Testis (tissue), 3 donors: ENCODE results near the gene MMADHC. TPM values are rescaled to one million over a fixed set of nuclear protein-coding genes. Genes with fewer than 3 reads are reported as not detected.

Experiments used
- DNase-seq: peaks from one replicate; pipeline ENCODE4 v3.0.0-alpha.2; 2019
- H3K27ac ChIP-seq, 2 donors: fragments of 200-600 bp; sonication (generic); one replicate each; pipeline ENCODE4 v1.5.1; 2019
- H3K27me3 ChIP-seq: fragments of 200-600 bp; sonication (generic); one replicate; pipeline ENCODE4 v1.5.1; 2019
- H3K36me3 ChIP-seq: fragments of 200-600 bp; sonication (generic); one replicate; pipeline ENCODE4 v1.5.1; 2017; ENCODE audit warnings: low read depth; ENCODE audit errors: missing control alignments
- H3K4me1 ChIP-seq: fragments of 200-600 bp; sonication (generic); one replicate; pipeline ENCODE4 v1.5.1; 2019
- H3K4me3 ChIP-seq, 2 donors: fragments of 200-600 bp; sonication (generic); one replicate each; pipeline ENCODE4 v1.5.1; 2017 to 2019
- H3K9me3 ChIP-seq: fragments of 200-600 bp; sonication (generic); one replicate; pipeline ENCODE4 v1.5.1; 2017
- POLR2A ChIP-seq: fragments of 450-650 bp; IDR thresholded peaks from one replicate; pipeline ENCODE4 v1.6.1; 2017; ENCODE audit warnings: antibody characterized with exemption, mild to moderate bottlenecking, moderate library complexity
- WGBS, 2 donors: methylation state at CpG; one replicate each; pipeline ENCODE4 v1.1.5; 2018; 5-methylcytosine and 5-hydroxymethylcytosine counted together
- intact Hi-C: fragments of 100-400 bp; cut with DNase I; formaldehyde crosslinking; loops from one replicate; pipeline ENCODE4 v1.15.1; 2023; ENCODE audit warnings: low total_unique reads
- polyA plus RNA-seq: library from polyadenylated mRNA; stranded (reverse); fragments of 350-450 nt; fragmentation: Illumina TruSeq; extraction: RNeasy Lipid Tissue Mini Kit (QIAGEN cat#74804); gene quantifications from one replicate; pipeline ENCODE4 v1.2.3, GENCODE V29; 2014; ENCODE audit warnings: low read depth, low replicate concordance; ENCODE audit not compliant: insufficient read depth
- total RNA-seq, 2 donors: library from RNA; depleted of rRNA; stranded (reverse); fragments of >200 nt; gene quantifications; one replicate each; pipeline ENCODE4 v1.2.3, GENCODE V29; 2016
- TF ChIP-seq, protein P1 (sequence below), 3 experiments: fragments of 450-650 bp in 2 of 3; fragments of 200-600 bp in 1 of 3; sonication (generic) in 1 of 3; IDR thresholded peaks; one replicate each; pipeline ENCODE4 v1.5.1; 2016 to 2019; ENCODE audit warnings: antibody characterized with exemption in 3 of 3, mild to moderate bottlenecking in 2 of 3, moderate library complexity in 1 of 3

Gene MMADHC
- total and polyA plus RNA-seq, 3 donors from 2014 or later = 46.2 to 133 (median 55.3) TPM

DNA sequence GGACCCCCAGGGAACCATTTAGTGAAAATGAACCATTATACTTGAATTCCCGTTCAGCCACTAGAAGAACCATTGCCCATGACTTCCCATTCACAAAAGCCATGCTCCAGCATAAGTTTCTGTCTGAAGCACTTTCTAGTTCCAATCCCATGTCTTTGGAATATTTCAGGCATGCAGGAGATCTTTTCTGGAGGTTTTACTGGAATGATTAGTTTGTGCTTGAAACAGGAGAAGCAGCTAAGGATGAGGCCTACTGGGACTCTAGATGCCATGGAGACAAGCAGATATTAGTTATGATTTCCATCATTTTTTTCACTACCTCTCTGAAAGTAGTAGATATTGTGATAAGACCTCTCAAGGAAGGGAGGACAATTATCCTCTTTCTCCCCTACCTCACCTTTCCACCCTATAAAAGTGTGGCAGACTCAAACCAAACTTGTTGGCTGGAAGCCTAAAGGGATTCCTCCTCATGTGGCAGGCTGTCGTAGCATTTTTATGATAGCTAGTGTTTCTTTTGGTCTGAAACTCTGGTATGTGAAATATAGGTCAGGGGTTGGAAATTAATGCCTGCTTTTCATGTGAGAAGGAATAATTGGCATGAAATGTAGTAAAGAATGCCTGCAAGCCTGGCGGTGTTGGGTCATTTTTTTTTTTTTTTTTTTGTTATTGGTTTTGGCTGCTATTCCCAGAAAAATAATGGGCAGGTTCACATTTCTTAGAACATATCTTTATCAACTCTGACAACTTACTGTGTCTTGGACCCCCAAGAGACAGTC is 29.3 kb upstream of the MMADHC start:
- no peaks in the 10 kb centered on the region for H3K4me1 ChIP-seq
- H3K36me3 ChIP-seq = no peaks in the 10 kb centered on the region
- no peak overlapping the region for H3K27ac ChIP-seq
- DNase-seq = no peak
- H3K9me3 ChIP-seq = no peaks in the 10 kb centered on the region
- intact Hi-C loops = no loop called here
- H3K27me3 ChIP-seq = no peaks in the 10 kb centered on the region
- TF ChIP-seq, protein P1, sequence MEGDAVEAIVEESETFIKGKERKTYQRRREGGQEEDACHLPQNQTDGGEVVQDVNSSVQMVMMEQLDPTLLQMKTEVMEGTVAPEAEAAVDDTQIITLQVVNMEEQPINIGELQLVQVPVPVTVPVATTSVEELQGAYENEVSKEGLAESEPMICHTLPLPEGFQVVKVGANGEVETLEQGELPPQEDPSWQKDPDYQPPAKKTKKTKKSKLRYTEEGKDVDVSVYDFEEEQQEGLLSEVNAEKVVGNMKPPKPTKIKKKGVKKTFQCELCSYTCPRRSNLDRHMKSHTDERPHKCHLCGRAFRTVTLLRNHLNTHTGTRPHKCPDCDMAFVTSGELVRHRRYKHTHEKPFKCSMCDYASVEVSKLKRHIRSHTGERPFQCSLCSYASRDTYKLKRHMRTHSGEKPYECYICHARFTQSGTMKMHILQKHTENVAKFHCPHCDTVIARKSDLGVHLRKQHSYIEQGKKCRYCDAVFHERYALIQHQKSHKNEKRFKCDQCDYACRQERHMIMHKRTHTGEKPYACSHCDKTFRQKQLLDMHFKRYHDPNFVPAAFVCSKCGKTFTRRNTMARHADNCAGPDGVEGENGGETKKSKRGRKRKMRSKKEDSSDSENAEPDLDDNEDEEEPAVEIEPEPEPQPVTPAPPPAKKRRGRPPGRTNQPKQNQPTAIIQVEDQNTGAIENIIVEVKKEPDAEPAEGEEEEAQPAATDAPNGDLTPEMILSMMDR (IDR thresholded peaks at IDR 0.05) = no peak
- TF ChIP-seq POLR2A = no peak
- 86 to 87% methylated on average over 3 of the region's 3 CpGs for WGBS, 2 donors
- H3K4me3 ChIP-seq = no peak overlapping the region

DNA sequence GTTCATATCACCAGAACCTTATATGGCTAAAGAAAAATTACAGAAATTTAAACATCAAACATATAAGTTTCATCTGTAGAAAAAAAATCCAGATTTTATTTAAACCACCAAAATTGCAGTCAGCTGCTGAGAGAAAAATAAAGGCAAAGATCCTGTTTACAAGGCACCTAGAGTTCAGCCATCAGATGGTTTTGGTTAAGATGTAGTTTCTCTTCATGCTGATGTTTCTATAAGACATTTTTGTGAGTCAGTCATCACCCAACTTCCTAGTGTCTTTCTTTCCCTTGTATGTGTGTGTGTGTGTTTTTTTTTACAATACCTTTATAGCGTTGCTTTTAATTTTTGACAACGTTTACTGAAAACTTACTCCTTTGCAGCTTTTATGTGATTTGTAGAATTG is 26.1 kb upstream of the MMADHC start:
- Histone ChIP-seq H3K4me3 (no peak overlapping the region), H3K36me3 (no peaks in the 10 kb centered on the region), H3K27ac (no peak overlapping the region), H3K4me1 (no peaks in the 10 kb centered on the region), H3K27me3 (no peaks in the 10 kb centered on the region), H3K9me3 (no peaks in the 10 kb centered on the region)
- TF ChIP-seq POLR2A = no peak
- TF ChIP-seq, protein P1 (IDR thresholded peaks at IDR 0.05) = no peak
- no peak for DNase-seq
- WGBS, 2 donors = 83 to 90% methylated on average over 2 of the region's 2 CpGs
- intact Hi-C loops = no loop called here

DNA sequence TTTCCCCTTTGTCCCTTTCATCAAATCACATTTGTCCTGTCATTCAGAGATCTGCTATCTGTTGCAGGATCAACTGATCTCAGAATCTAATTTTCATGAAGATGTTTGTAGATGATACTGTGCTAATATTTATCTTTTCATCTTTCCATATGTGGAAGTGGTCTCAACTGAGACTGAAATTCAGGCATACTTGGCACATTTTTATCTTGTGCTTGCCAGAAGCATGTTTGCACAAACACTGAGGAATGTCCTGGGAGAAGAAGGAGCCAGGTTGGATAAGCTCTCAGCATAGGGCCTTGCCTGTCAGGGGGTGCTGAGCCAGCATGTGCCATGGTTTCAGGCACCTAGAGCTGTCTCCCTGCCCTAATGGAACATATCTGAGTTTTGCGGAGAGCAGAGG is 24.5 kb upstream of the MMADHC start:
- Histone ChIP-seq H3K27me3 (no peaks in the 10 kb centered on the region), H3K9me3 (no peaks in the 10 kb centered on the region), H3K4me1 (no peaks in the 10 kb centered on the region), H3K27ac (no peak overlapping the region), H3K36me3 (no peaks in the 10 kb centered on the region), H3K4me3 (no peak overlapping the region)
- TF ChIP-seq, protein P1 (IDR thresholded peaks at IDR 0.05) = no peak
- TF ChIP-seq POLR2A = no peak
- WGBS, 2 donors = 67 to 91% methylated on average over 1 of the region's 1 CpG
- intact Hi-C loops = no loop called here
- no peak for DNase-seq

DNA sequence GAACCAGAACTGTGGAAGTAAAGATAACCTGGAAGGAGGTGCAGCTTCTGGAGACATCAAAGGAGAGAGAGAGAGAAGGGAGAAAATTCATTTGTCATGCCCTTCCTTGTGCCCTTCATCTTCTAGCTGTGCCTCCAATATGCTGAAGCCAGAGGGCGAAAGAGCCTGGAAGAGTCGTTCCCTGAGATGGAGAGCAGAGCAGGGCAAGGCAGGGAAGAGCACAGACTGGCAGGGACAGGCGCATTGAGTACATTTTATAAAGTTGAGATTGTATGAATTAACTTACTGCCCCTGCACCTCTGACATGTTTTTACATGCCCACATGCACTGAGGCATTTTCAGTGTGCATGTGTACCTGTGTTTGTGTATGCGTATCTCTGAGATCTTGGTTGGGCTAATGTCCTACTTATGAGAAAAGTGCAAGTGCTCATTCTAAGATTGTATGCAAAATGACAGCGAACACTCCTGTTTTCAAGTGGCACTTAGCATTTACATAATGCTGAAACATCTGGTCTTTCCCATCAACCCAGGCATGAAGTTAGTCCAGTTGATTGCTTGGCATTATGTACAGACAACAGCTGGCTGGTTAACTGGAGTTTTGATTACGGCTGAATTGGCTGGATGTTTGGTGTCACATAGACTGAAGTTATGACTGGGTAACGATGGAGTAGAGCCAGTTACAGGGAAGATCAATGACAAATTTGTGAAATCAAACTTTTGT is 23.7 kb upstream of the MMADHC start:
- no peak for DNase-seq
- no peaks in the 10 kb centered on the region for H3K9me3 ChIP-seq
- 88% methylated on average over 7 of the region's 7 CpGs for WGBS, 2 donors
- H3K27ac ChIP-seq = no peak overlapping the region
- intact Hi-C loops = no loop called here
- H3K27me3 ChIP-seq = no peaks in the 10 kb centered on the region
- TF ChIP-seq, protein P1 (IDR thresholded peaks at IDR 0.05) = no peak
- TF ChIP-seq POLR2A = no peak
- no peaks in the 10 kb centered on the region for H3K36me3 ChIP-seq
- no peak overlapping the region for H3K4me3 ChIP-seq
- no peaks in the 10 kb centered on the region for H3K4me1 ChIP-seq
